ENCODE data around the gene ZNF326.
"Not testable (repeated sequence)": the region's sequence is repeated elsewhere in the genome, so short reads cannot be mapped to it uniquely, and the experiment has no call there.

The ZNF326 gene

DNA sequence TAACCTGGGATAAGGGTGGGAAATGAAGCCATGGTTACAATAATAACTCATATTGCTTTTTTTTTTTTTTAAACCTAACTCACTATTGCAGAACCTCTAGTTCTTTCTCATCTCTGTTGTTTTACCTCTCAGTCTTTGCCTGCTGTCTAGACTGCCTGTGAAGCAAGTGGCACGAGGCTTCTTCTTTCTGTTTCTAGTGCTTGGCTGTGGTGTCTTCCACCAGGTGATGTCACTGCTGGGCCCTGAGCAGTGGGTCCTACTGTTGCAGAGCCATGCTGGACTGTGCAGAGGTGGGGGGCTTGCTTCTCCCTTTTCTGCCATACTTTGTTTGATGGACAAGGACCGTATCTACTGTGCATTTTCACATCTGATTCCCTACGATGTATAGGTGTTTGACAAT is 51.7 kb downstream of the ZNF326 start:
- Mint-ChIP-seq H3K27me3 (peaks cover 33% of the 10 kb centered on the region), H3K9me3 (no peaks in the 10 kb centered on the region), H3K36me3 (no peaks in the 10 kb centered on the region), H3K4me3 (no peak overlapping the region), H3K4me1 (no peaks in the 10 kb centered on the region), H3K27ac (no peak overlapping the region)
- DNase-seq = no peak
- CTCF ChIA-PET = interaction anchor here (0.5 kb wide), 1 partner anchor 518 kb away, joined by 3 read pairs; no protein-coding TSS in a partner anchor

DNA sequence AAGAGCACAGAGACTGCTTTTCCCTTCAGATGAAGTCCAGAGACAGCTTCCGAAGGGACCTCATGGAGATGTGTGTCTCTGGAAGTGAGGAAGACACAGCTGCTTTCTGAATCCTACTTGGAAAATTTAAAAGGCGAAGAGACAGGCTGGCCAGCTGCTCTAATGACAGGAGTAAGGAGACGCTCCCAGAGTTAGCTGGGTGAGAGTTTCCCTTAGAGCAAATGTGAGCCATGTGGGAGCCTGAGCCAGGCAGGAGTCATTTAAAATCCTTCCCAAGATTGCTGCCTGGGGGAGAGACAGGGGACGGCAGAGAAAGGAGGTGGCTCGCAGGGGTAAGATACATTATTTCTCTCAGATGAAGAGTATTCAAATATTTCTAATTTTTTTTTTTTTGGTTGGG is 53.1 kb downstream of the ZNF326 start:
- Mint-ChIP-seq H3K9me3 (no peaks in the 10 kb centered on the region), H3K36me3 (no peaks in the 10 kb centered on the region), H3K4me3 (no peak overlapping the region), H3K27me3 (peaks cover 35% of the 10 kb centered on the region), H3K27ac (no peak overlapping the region), H3K4me1 (no peaks in the 10 kb centered on the region)
- CTCF ChIA-PET = no interaction called here
- no peak for DNase-seq

- H3K27me3 Mint-ChIP-seq, H3K9me3 Mint-ChIP-seq, CTCF ChIA-PET, H3K36me3 Mint-ChIP-seq, DNase-seq, H3K27ac Mint-ChIP-seq, H3K4me3 Mint-ChIP-seq, H3K4me1 Mint-ChIP-seq: not testable (repeated sequence)
These were observed 68.1 kb downstream of the ZNF326 start for GRCh38 chr1:90062700-90063643.

GRCh38 chr1:90064109-90064508 is 69.2 kb downstream of the ZNF326 start:
- peaks cover 14% of the 10 kb centered on the region for H3K27me3 Mint-ChIP-seq
- H3K9me3 Mint-ChIP-seq, DNase-seq, CTCF ChIA-PET, H3K4me3 Mint-ChIP-seq, H3K36me3 Mint-ChIP-seq, H3K27ac Mint-ChIP-seq, H3K4me1 Mint-ChIP-seq: not testable (repeated sequence)

GRCh38 chr1:90067194-90067931 is 72.5 kb downstream of the ZNF326 start:
- DNase-seq = no peak
- no peaks in the 10 kb centered on the region for H3K36me3 Mint-ChIP-seq
- H3K9me3 Mint-ChIP-seq = peaks cover 3% of the 10 kb centered on the region
- H3K4me3 Mint-ChIP-seq = no peak overlapping the region
- no peak overlapping the region for H3K27ac Mint-ChIP-seq
- no peaks in the 10 kb centered on the region for H3K4me1 Mint-ChIP-seq
- H3K27me3 Mint-ChIP-seq = peaks cover 24% of the 10 kb centered on the region
- CTCF ChIA-PET = no interaction called here

- no peaks in the 10 kb centered on the region for H3K36me3 Mint-ChIP-seq
- H3K9me3 Mint-ChIP-seq = peaks cover 3% of the 10 kb centered on the region
- no peak for DNase-seq
- H3K27me3 Mint-ChIP-seq = peaks cover 20% of the 10 kb centered on the region
- CTCF ChIA-PET = no interaction called here
- H3K27ac Mint-ChIP-seq = no peak overlapping the region
- no peaks in the 10 kb centered on the region for H3K4me1 Mint-ChIP-seq
- no peak overlapping the region for H3K4me3 Mint-ChIP-seq
These were observed 73.8 kb downstream of the ZNF326 start for GRCh38 chr1:90068611-90069280.

GRCh38 chr1:90074137-90074536 is 79.2 kb downstream of the ZNF326 start:
- CTCF ChIA-PET = no interaction called here
- no peaks in the 10 kb centered on the region for H3K4me1 Mint-ChIP-seq
- no peak overlapping the region for H3K27ac Mint-ChIP-seq
- no peak overlapping the region for H3K4me3 Mint-ChIP-seq
- no peaks in the 10 kb centered on the region for H3K9me3 Mint-ChIP-seq
- DNase-seq = no peak
- H3K36me3 Mint-ChIP-seq = no peaks in the 10 kb centered on the region
- peaks cover 13% of the 10 kb centered on the region for H3K27me3 Mint-ChIP-seq

- H3K27ac Mint-ChIP-seq = no peak overlapping the region
- H3K27me3 Mint-ChIP-seq = peaks cover 11% of the 10 kb centered on the region
- H3K9me3 Mint-ChIP-seq = no peaks in the 10 kb centered on the region
- no peaks in the 10 kb centered on the region for H3K36me3 Mint-ChIP-seq
- DNase-seq = no peak
- CTCF ChIA-PET = no interaction called here
- no peaks in the 10 kb centered on the region for H3K4me1 Mint-ChIP-seq
- H3K4me3 Mint-ChIP-seq = no peak overlapping the region
These were observed 79.7 kb downstream of the ZNF326 start for GRCh38 chr1:90074566-90074965.

DNA sequence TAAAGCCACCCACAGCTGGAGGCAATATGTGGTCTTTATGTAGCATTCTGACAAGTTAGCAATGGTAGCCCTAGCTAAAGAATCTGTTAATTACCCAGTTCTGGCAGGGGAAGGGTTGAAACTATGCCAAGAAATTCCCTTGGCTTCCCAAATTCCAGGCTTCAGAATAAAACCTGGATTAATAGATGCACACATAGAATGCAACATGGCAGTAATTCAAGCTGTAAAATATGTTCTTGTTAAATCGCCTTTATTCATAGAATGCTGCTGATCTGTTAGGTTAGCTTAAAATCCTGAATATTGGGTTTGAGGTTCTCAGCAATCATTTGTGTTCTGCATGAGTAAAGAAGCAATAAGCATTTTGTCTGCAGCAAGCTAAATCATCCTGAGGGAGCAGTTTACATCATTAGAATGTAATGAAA is 80.1 kb downstream of the ZNF326 start:
- CTCF ChIA-PET = no interaction called here
- H3K4me3 Mint-ChIP-seq = no peak overlapping the region
- H3K36me3 Mint-ChIP-seq = no peaks in the 10 kb centered on the region
- peaks cover 11% of the 10 kb centered on the region for H3K27me3 Mint-ChIP-seq
- H3K27ac Mint-ChIP-seq = no peak overlapping the region
- no peak for DNase-seq
- no peaks in the 10 kb centered on the region for H3K9me3 Mint-ChIP-seq
- H3K4me1 Mint-ChIP-seq = no peaks in the 10 kb centered on the region

GRCh38 chr1:90083995-90084394 is 89.1 kb downstream of the ZNF326 start:
- H3K27me3 Mint-ChIP-seq = peaks cover 10% of the 10 kb centered on the region
- CTCF ChIA-PET = no interaction called here
- H3K4me3 Mint-ChIP-seq = no peak overlapping the region
- H3K9me3 Mint-ChIP-seq = no peaks in the 10 kb centered on the region
- H3K27ac Mint-ChIP-seq = no peak overlapping the region
- DNase-seq = no peak
- no peaks in the 10 kb centered on the region for H3K4me1 Mint-ChIP-seq
- H3K36me3 Mint-ChIP-seq = no peaks in the 10 kb centered on the region
